SH-SY5Y (cell line): ENCODE measurements around the gene HTT.

Source experiments
- GATA2 ChIP-seq: IDR thresholded peaks from 2 replicates; pipeline ENCODE4 v1.6.1; 2011; ENCODE audit warnings: mild to moderate bottlenecking, low read depth, low read length
- GATA3 ChIP-seq: IDR thresholded peaks from 2 replicates; pipeline ENCODE4 v1.6.1; 2011; ENCODE audit warnings: low read depth, mild to moderate bottlenecking, low read length, moderate library complexity

Gene HTT

GRCh38 chr4:3067473-3068001, 6.9 kb upstream of the HTT start:
- TF ChIP-seq GATA3 (no peak), GATA2 (no peak)

DNA sequence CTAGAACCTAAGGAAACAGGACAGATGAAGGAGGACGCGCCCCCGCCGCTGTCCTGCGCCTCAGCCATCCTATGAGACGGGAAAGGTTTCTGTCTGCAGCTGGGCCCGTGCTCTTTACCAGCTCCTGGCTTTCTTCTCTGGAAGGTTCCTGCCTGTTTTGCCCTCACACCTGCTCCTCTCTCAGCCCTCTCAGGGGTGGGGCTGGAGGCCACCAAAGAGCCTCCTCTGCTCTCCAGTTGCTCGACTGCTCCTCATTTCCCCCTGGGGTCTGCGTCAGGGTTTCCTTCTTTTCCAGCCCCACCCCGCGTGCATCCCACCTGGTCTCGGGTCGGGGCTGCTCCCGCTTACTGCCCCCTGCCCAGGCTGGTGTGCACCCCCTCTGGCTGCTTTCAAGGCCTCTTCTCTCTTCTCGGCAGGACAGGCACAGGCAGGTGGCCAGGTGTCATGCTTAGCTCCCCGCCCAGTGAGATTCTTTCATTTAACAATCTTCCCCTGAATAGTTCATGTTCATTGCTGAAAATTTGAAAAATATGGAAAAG, 4.8 kb upstream of the HTT start:
- no peak for TF ChIP-seq GATA3
- no peak for TF ChIP-seq GATA2

- no peak for TF ChIP-seq GATA3
Observed at GRCh38 chr4:3070709-3071500, 3.6 kb upstream of the HTT start.

GRCh38 chr4:3071811-3072210, 2.7 kb upstream of the HTT start:
- TF ChIP-seq GATA2 (no peak), GATA3 (no peak)

- TF ChIP-seq GATA2 (no peak), GATA3 (no peak)
Observed at GRCh38 chr4:3073158-3074077, 1.1 kb upstream of the HTT start.

DNA sequence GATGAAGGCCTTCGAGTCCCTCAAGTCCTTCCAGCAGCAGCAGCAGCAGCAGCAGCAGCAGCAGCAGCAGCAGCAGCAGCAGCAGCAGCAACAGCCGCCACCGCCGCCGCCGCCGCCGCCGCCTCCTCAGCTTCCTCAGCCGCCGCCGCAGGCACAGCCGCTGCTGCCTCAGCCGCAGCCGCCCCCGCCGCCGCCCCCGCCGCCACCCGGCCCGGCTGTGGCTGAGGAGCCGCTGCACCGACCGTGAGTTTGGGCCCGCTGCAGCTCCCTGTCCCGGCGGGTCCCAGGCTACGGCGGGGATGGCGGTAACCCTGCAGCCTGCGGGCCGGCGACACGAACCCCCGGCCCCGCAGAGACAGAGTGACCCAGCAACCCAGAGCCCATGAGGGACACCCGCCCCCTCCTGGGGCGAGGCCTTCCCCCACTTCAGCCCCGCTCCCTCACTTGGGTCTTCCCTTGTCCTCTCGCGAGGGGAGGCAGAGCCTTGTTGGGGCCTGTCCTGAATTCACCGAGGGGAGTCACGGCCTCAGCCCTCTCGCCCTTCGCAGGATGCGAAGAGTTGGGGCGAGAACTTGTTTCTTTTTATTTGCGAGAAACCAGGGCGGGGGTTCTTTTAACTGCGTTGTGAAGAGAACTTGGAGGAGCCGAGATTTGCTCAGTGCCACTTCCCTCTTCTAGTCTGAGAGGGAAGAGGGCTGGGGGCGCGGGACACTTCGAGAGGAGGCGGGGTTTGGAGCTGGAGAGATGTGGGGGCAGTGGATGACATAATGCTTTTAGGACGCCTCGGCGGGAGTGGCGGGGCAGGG, 568 bp downstream of the HTT start:
- no peak for TF ChIP-seq GATA2
- no peak for TF ChIP-seq GATA3

DNA sequence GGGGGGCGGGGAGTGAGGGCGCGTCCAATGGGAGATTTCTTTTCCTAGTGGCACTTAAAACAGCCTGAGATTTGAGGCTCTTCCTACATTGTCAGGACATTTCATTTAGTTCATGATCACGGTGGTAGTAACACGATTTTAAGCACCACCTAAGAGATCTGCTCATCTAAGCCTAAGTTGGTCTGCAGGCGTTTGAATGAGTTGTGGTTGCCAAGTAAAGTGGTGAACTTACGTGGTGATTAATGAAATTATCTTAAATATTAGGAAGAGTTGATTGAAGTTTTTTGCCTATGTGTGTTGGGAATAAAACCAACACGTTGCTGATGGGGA, 1.1 kb downstream of the HTT start:
- TF ChIP-seq GATA3 (no peak), GATA2 (no peak)

GRCh38 chr4:3077796-3078195, 3.3 kb downstream of the HTT start:
- no peak for TF ChIP-seq GATA2
- no peak for TF ChIP-seq GATA3

DNA sequence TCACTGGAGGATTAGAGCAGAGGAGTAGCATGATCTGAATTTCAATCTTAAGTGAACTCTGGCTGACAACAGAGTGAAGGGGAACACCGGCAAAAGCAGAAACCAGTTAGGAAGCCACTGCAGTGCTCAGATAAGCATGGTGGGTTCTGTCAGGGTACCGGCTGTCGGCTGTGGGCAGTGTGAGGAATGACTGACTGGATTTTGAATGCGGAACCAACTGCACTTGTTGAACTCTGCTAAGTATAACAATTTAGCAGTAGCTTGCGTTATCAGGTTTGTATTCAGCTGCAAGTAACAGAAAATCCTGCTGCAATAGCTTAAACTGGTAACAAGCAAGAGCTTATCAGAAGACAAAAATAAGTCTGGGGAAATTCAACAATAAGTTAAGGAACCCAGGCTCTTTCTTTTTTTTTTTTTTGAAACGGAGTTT, 5.2 kb downstream of the HTT start:
- TF ChIP-seq GATA3: no peak

- TF ChIP-seq GATA2 (no peak), GATA3 (no peak)
Observed at GRCh38 chr4:3082925-3083515, 8.5 kb downstream of the HTT start.

GRCh38 chr4:3083732-3084131, 9.3 kb downstream of the HTT start:
- TF ChIP-seq GATA3 (no peak), GATA2 (no peak)

- no peak for TF ChIP-seq GATA3
- no peak for TF ChIP-seq GATA2
Observed at GRCh38 chr4:3085948-3086670, 11.6 kb downstream of the HTT start.

DNA sequence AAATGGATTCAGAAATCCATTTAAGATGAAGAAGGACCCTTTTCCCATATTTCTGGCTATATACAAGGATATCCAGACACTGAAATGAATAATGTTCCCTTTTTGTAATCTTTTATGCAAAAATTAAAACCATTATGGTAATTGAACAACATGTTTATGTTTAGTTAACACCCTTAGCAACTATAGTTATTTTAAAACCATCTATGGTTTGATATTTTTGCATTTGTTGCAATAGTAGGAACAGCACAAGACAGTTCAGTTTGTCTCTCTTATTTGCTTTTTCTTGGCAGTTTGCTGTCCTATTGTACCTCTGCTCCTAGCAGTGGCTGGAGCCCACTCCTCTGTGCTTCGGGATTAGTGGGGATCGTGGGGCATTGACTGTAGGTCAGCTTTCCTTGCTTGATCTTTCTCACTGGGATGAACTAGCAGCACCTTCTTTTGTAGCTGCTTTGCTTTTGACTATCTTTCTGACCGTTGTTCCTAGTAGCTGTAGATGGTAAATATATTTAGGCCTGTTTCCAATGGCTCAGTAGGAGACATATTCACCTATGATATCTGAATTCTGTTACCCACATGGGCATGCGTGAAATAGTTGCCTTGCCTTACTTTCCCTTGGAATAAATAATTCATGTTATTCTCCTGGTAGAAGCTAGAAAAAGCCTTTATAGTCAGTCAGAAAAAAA, 12.8 kb downstream of the HTT start:
- TF ChIP-seq GATA3: no peak
